Esophagus squamous epithelium (tissue), 5 donors: Measurements from ENCODE around the gene TRIM27. TPM values are rescaled to one million over a fixed set of nuclear protein-coding genes. Genes with fewer than 3 reads are reported as not detected.

Experiments used
- DNase-seq: peaks from one replicate; lab custom pipeline; 2025; lab: John Stamatoyannopoulos, UW
- H3K27ac ChIP-seq, 4 donors: fragments of 200-600 bp; sonication (generic); one replicate each; pipeline ENCODE4 v1.5.1; 2016 to 2019; ENCODE audit warnings: mild to moderate bottlenecking in 1 of 4
- H3K27me3 ChIP-seq, 4 donors: fragments of 200-600 bp; sonication (generic); 1 replicate in 3 of 4; 2 replicates in 1 of 4; pipeline versions ENCODE4 v1.5.1 to v1.6.0; 2017 to 2021; ENCODE audit warnings: antibody characterized with exemption in 1 of 4
- H3K36me3 ChIP-seq, 3 donors: fragments of 200-600 bp; sonication (generic); one replicate each; pipeline ENCODE4 v1.5.1; 2016 to 2019
- H3K4me1 ChIP-seq, 3 donors: fragments of 200-600 bp; sonication (generic); one replicate each; pipeline ENCODE4 v1.5.1; 2017 to 2019
- H3K4me3 ChIP-seq, 4 donors: fragments of 200-600 bp; sonication (generic); 1 replicate in 3 of 4; 2 replicates in 1 of 4; pipeline ENCODE4 v1.5.1; 2016 to 2019; ENCODE audit warnings: mild to moderate bottlenecking in 2 of 4, moderate library complexity in 1 of 4
- H3K9me3 ChIP-seq, 3 donors: fragments of 200-600 bp; sonication (generic); one replicate each; pipeline ENCODE4 v1.5.1; 2016 to 2019
- CTCF ChIP-seq, 6 experiments: fragments of 450-650 bp in 4 of 6; fragments of 200-600 bp in 2 of 6; sonication (generic) in 2 of 6; IDR thresholded peaks; one replicate each; pipeline ENCODE4 v1.5.1; 2016 to 2019; ENCODE audit warnings: antibody characterized with exemption in 6 of 6, mild to moderate bottlenecking in 4 of 6, moderate library complexity in 4 of 6
- POLR2A ChIP-seq, 4 donors: fragments of 450-650 bp; IDR thresholded peaks; one replicate each; pipeline ENCODE4 v1.6.1; 2017; ENCODE audit warnings: antibody characterized with exemption in 4 of 4, mild to moderate bottlenecking in 4 of 4, moderate library complexity in 3 of 4
- WGBS, 2 donors: methylation state at CpG; one replicate each; pipeline ENCODE4 v1.1.5; 2018; 5-methylcytosine and 5-hydroxymethylcytosine counted together
- intact Hi-C: fragments of 100-400 bp; cut with DNase I; formaldehyde crosslinking; loops from one replicate; pipeline ENCODE4 v1.15.0; 2022
- total RNA-seq, 4 donors: library from RNA; depleted of rRNA; stranded (reverse); fragments of >200 nt; gene quantifications; one replicate each; pipeline ENCODE4 v1.1.0, GENCODE V29; 2016
- donor health status: DM: yes; HTN: yes; CAD: no.

The TRIM27 gene
- total RNA-seq, 4 donors from 2014 or later = 25.0 to 51.9 (median 30.9) TPM

DNA sequence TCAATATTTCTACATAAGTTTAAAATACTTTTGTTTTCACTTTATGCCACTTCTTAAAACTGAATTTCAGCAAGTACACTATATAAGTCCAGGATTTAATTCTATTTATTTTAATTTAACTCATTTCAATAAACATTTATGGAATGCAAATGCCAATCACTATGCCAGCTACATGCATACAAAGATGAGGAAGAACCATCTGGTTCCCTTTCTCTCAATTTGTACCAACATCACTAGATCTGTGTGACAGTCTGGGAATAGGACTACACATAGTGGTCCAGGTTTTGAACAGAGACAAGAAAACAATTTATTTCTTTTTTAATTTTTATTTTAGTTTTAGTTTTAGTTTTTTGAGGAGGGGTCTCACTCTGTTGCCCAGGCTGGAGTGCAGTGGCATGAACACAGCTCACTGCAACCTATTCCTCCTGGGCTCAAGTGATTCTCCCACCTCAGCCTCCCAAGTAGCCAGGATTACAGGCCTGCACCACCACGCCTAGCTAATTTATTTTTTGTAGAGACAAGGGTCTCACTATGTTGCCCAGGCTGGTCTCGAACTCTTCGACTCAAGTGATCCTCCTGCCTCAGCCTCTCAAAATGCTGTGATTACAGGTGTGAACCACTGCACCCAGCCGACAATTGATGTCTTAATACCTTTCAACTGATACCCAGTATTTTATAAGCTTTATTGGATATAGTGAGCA is 35.8 kb downstream of the TRIM27 start:
- peaks cover 0 to 18% (median 3%) of the 10 kb centered on the region in 3 donors for H3K4me1 ChIP-seq
- H3K4me3 ChIP-seq = no peak overlapping the region
- peaks cover 0 to 3% (median 0%) of the 10 kb centered on the region in 3 donors for H3K9me3 ChIP-seq
- WGBS, 2 donors = 96% methylated on average over 4 of the region's 4 CpGs
- no peak for TF ChIP-seq CTCF (IDR thresholded peaks at IDR 0.05)
- no peak for TF ChIP-seq POLR2A (IDR thresholded peaks at IDR 0.05)
- DNase-seq = no peak
- intact Hi-C loops = no loop called here
- peaks cover 0 to 5% (median 0%) of the 10 kb centered on the region in 4 donors for H3K27me3 ChIP-seq
- H3K36me3 ChIP-seq = no peaks in the 10 kb centered on the region
- H3K27ac ChIP-seq = no peak overlapping the region

- TF ChIP-seq POLR2A (IDR thresholded peaks at IDR 0.05) = no peak
- no peak for TF ChIP-seq CTCF (IDR thresholded peaks at IDR 0.05)
- H3K27me3 ChIP-seq = peaks cover 0 to 5% (median 0%) of the 10 kb centered on the region in 4 donors
- H3K36me3 ChIP-seq = no peaks in the 10 kb centered on the region
- H3K9me3 ChIP-seq = peaks cover 0 to 3% (median 0%) of the 10 kb centered on the region in 3 donors
- DNase-seq = no peak
- H3K4me3 ChIP-seq = no peak overlapping the region
- intact Hi-C loops = no loop called here
- H3K4me1 ChIP-seq = peaks cover 0 to 23% (median 3%) of the 10 kb centered on the region in 3 donors
- WGBS, 2 donors = 78 to 83% methylated on average over 7 of the region's 7 CpGs
- no peak overlapping the region for H3K27ac ChIP-seq
These were observed 37.7 kb downstream of the TRIM27 start for GRCh38 chr6:28886079-28886439.

DNA sequence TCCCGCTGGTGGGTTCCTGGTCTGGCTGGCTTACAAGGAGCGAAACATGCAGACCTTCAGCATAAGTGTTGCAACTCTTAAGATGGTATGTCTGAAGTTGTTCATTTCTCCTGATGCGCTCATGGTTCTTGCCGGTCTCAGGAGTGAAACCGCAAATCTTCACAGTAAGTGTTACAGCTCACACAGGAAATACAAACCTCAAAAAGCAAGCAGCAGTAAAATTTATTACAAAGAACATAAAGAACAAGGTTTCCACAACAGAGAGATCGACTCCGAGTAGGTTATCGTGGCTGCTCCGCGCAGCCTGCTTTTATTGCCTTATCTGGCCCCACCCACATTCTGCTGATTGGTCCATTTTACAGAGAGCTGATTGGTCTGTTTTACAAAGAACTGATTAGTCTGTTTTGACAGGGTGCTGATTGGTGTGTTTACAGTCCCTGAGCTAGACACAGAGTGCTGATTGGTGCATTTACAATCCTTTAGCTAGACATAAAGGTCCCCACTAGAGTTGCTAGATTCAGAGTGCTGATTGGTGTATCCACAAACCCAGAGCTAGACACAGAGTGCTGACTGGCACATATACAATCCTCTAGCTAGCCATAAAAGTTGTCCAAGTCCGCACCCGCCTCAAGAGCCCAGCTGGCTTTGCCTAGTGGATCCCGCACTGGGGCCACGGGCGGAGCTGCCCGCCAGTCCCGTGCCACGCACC is 39.2 kb downstream of the TRIM27 start:
- H3K27ac ChIP-seq = no peak overlapping the region
- H3K4me3 ChIP-seq = peak overlapping the region in 2 of 4 donors; percentile 2 to 19
- 68 to 91% methylated on average over 9 to 10 of the region's 18 CpGs for WGBS, 2 donors
- intact Hi-C loops = no loop called here
- no peaks in the 10 kb centered on the region for H3K36me3 ChIP-seq
- H3K27me3 ChIP-seq = peaks cover 0 to 5% (median 0%) of the 10 kb centered on the region in 4 donors
- no peak for DNase-seq
- H3K4me1 ChIP-seq = peaks cover 0 to 29% (median 3%) of the 10 kb centered on the region in 3 donors
- TF ChIP-seq CTCF (IDR thresholded peaks at IDR 0.05) (no peak), POLR2A (IDR thresholded peaks at IDR 0.05) (no peak)
- H3K9me3 ChIP-seq = peaks cover 0 to 3% (median 0%) of the 10 kb centered on the region in 3 donors

DNA sequence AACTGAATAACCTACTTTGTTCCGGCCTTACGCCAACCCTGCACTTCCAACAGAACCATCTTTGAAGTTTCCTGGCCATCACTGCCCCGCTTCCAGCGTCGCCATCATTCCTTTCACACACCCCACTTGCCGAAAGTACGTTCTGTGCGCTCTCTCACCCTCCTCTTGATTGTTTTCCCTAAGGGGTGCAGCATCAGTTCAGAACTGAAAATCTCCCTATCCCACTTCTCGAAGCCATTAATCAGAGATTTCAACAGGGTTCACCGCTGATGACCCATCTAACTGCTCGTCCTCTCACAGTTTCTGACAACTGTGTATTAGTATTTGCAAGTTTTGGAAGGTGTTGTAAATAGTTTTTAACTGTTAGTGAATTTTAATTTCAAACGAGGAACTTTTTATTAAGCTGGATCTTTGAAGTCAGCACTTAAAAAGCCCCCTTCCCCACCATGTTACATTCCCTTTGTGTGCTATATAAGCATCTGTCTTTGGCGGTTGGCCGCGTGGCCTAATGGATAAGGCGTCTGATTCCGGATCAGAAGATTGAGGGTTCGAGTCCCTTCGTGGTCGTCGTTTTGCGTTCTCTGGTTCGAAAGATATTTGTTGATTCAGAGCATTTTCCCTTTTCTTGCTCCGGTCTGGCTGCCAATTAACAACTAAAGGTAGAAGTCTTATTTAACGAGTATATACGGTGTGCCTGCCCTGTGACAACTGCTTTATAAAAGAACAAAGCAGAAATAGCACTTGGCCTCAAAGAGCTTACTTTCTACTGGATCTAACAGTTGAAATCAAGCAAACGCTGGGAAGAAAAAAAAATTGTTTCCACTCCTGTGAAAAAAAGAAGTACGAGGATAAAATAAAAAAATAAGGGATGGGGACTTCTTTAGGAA is 42.6 kb downstream of the TRIM27 start:
- peaks cover 0 to 27% (median 0%) of the 10 kb centered on the region in 4 donors for H3K27me3 ChIP-seq
- H3K4me3 ChIP-seq = peak overlapping the region; percentile 33 to 66 (median 46)
- H3K27ac ChIP-seq = peak overlapping the region in 2 of 4 donors; percentile 21 to 56
- DNase-seq = no peak
- 7 to 8% methylated on average over 28 of the region's 28 CpGs for WGBS, 2 donors
- no peaks in the 10 kb centered on the region for H3K36me3 ChIP-seq
- peaks cover 0 to 3% (median 0%) of the 10 kb centered on the region in 3 donors for H3K9me3 ChIP-seq
- H3K4me1 ChIP-seq = peaks cover 0 to 29% (median 3%) of the 10 kb centered on the region in 3 donors
- TF ChIP-seq POLR2A (IDR thresholded peaks at IDR 0.05) (no peak), CTCF (IDR thresholded peaks at IDR 0.05) (no peak)
- intact Hi-C loops = no loop called here
